Heart right ventricle (tissue), 16 donors: ENCODE results near the gene FOLR2. TPM values are rescaled to one million over a fixed set of nuclear protein-coding genes. Genes with fewer than 3 reads are reported as not detected.
A peak's percentile ranks its signal among the peaks of the same experiment; 100 is the strongest.

Experiments
- ATAC-seq, 8 donors: fragments of 200-7000 bp; cut with Tn5 transposase; one replicate each; pipeline ENCODE4 v1.9.1; 2020; ENCODE audit warnings: mild to moderate bottlenecking in 8 of 8, moderate library complexity in 8 of 8, moderate number of reproducible peaks in 1 of 8
- DNase-seq, 2 donors: peaks; one replicate each; pipeline ENCODE4 v3.0.0-alpha.2; 2020
- H3K27ac ChIP-seq, 10 donors: fragments of 200-600 bp; sonication (generic) in 2 of 10; one replicate each; pipeline versions ENCODE4 v1.5.0 to v1.8.0; 2020 to 2022; ENCODE audit warnings: mild to moderate bottlenecking in 3 of 10
- H3K27me3 ChIP-seq, 7 donors: fragments of 200-600 bp; one replicate each; pipeline ENCODE4 v1.8.0; 2021 to 2022; ENCODE audit warnings: mild to moderate bottlenecking in 2 of 7
- H3K36me3 ChIP-seq, 9 donors: fragments of 200-600 bp; sonication (generic) in 1 of 9; one replicate each; pipeline versions ENCODE4 v1.5.0 to v1.8.0; 2020 to 2022; ENCODE audit warnings: mild to moderate bottlenecking in 2 of 9
- H3K4me1 ChIP-seq, 9 donors: fragments of 200-600 bp; sonication (generic) in 1 of 9; one replicate each; pipeline versions ENCODE4 v1.5.0 to v1.8.0; 2020 to 2022; ENCODE audit warnings: mild to moderate bottlenecking in 4 of 9
- H3K4me3 ChIP-seq, 10 donors: fragments of 200-600 bp; sonication (generic) in 2 of 10; one replicate each; pipeline versions ENCODE4 v1.5.0 to v1.8.0; 2020 to 2022; ENCODE audit warnings: mild to moderate bottlenecking in 7 of 10, moderate library complexity in 2 of 10
- H3K9me3 ChIP-seq, 11 donors: fragments of 200-600 bp in 10 of 11; sonication (generic) in 2 of 11; one replicate each; pipeline versions ENCODE4 v1.5.0 to v1.8.0; 2013 to 2022; ENCODE audit warnings: mild to moderate bottlenecking in 2 of 11, control low read depth in 1 of 11, moderate library complexity in 1 of 11
- WGBS, 2 donors: extraction: QIAGEN DNeasy Blood & Tissue Kit; methylation state at CpG; one replicate each; pipeline ENCODE4 v1.1.7; 2013; ENCODE audit warnings: inconsistent platforms in 1 of 2; 5-methylcytosine and 5-hydroxymethylcytosine counted together
- intact Hi-C, 10 donors: fragments of 100-400 bp; cut with DNase I; formaldehyde crosslinking; loops; one replicate each; pipeline versions ENCODE4 v1.11.1 to v1.14.2; 2022
- polyA plus RNA-seq, 2 donors: library from polyadenylated mRNA; stranded (reverse); fragments of 200-250 nt; gene quantifications; one replicate each; pipeline ENCODE4 v1.2.3, GENCODE V29; 2013
- total RNA-seq, 10 donors: library from RNA; stranded (reverse); fragmentation: NEBNext Ultra II Directional in 3 of 10; extraction: Animal tissue kit (Norgen Biotek cat#: 25700) in 3 of 10; gene quantifications; one replicate each; pipeline versions ENCODE4 v1.2.1 to v1.2.4, GENCODE V29; 2021 to 2023
- TF ChIP-seq, protein P1 (sequence below), 9 donors: fragments of 200-600 bp; sonication (generic) in 2 of 9; IDR thresholded peaks; one replicate each; pipeline versions ENCODE4 v1.5.0 to v1.8.0; 2021 to 2022; ENCODE audit warnings: antibody characterized with exemption in 9 of 9, mild to moderate bottlenecking in 5 of 9, moderate library complexity in 1 of 9
- donor health status: Arrhythmogenic right ventricular cardiomyopathy.
- donor health status: ischemic (EF 13 %, LVEDD 7.1; RV severe dilation, severe dysfunction).
- donor health status: healthy with polysubstance abuse.
- donor health status: DM: no; HTN: yes; CAD: no.
- donor health status: DM: no; HTN: no; CAD: no.
- donor health status: ischemic (EF 25% LVEDD 6.9; RV normal size, moderate dysfunction).
- donor health status: ischemic (EF 25% LVEDD 5.7; RV mildly dilated, moderate dysfunction).
- donor health status: healthy.
- donor health status: DM: yes; HTN: yes; CAD: no.
- donor health status: Ischemic cardiomyopathy.
- donor health status: ischemic (EF 35%, LVEDD 5.7; RV mildly dilated, moderate dysfunction).
- donor health status: nonischemic (EF 11% LVEDD 7.7; RV severe dilation, severe dysfunction).
- donor health status: DM: yes; HTN: yes; CAD: no.
- donor health status: PGD.
- donor health status: ischemic (EF 29% LVEDD 5.4; RV normal size, mild dysfunction).
- donor health status: nonischemic (EF 23%, LVEDD 6.1; RV moderate dilation, normal function).

The FOLR2 gene
- total and polyA plus RNA-seq, 12 donors, result 6.8 to 84.4 (median 10.4) TPM

DNA sequence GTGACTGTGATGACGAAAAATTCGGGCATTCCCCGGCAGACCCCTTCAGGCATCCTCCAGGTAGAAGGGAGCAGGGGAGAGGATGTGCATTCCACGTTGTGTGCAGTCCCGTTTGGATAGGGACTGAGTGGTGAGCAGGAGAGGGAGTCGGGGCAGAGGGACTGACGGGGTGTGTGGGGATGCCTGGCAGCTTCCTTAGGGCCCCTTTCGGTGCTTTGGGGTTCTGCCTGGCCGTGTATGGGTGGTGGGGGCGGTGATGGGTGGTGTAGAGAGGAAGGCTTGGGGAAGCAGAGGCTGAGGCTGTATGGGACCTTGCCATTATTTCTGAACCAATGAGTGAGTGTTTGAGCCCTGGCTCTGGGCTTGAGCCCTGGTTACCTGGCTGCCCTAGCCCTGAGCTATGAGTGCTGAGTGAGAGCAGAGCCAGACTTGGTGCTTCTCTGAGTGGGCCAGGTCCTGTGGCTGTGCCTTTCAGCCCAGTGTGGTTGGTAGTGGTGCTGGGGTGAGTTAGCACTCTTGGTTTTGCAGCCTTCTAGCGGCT is 8.9 kb downstream of the FOLR2 start:
- Histone ChIP-seq H3K4me1 (peaks cover 5 to 48% (median 21%) of the 10 kb centered on the region in 9 donors), H3K4me3 (peak overlapping the region; percentile 57 to 94 (median 84)), H3K36me3 (peaks cover 0 to 40% (median 18%) of the 10 kb centered on the region in 9 donors), H3K9me3 (no peaks in the 10 kb centered on the region), H3K27ac (peak overlapping the region in 8 of 10 donors; percentile 94 to 100 (median 99)), H3K27me3 (no peaks in the 10 kb centered on the region)
- no peak for ATAC-seq
- WGBS, 2 donors, result 17 to 19% methylated on average over 11 of the region's 11 CpGs
- TF ChIP-seq, protein P1, sequence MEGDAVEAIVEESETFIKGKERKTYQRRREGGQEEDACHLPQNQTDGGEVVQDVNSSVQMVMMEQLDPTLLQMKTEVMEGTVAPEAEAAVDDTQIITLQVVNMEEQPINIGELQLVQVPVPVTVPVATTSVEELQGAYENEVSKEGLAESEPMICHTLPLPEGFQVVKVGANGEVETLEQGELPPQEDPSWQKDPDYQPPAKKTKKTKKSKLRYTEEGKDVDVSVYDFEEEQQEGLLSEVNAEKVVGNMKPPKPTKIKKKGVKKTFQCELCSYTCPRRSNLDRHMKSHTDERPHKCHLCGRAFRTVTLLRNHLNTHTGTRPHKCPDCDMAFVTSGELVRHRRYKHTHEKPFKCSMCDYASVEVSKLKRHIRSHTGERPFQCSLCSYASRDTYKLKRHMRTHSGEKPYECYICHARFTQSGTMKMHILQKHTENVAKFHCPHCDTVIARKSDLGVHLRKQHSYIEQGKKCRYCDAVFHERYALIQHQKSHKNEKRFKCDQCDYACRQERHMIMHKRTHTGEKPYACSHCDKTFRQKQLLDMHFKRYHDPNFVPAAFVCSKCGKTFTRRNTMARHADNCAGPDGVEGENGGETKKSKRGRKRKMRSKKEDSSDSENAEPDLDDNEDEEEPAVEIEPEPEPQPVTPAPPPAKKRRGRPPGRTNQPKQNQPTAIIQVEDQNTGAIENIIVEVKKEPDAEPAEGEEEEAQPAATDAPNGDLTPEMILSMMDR (IDR thresholded peaks at IDR 0.05), result no peak
- intact Hi-C loops, result loop anchor here in 4 of 10 donors (5.0 to 10.0 kb wide), 3 partner anchors 113 to 211 kb away; partner anchors contain the start of gene ANAPC15 (in 1 of the 4)
- DNase-seq, result peak in 1 of 2 donors; percentile 4

DNA sequence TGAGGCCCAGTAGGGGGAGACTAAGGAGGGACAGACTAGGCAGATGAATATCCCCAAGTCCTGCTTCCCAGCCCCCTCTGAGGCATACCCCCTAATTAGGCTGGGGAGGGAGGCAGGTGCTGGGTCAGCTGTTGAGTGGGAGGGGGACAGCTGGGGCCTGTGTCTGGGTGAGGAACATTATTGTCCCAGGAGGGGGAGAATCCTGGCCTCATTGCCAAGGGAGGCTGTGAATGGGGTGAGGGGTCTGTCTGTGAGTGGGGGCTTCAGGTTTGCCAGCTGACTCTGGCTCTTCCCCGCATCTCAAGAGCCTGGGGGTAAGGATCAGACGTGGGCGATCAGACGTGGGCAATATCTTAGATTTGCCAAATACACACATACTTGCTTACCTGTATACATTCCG is 10.1 kb downstream of the FOLR2 start:
- WGBS, 2 donors, result 86 to 97% methylated on average over 5 of the region's 5 CpGs
- no peaks in the 10 kb centered on the region for H3K27me3 ChIP-seq
- H3K36me3 ChIP-seq, result peaks cover 0 to 52% (median 28%) of the 10 kb centered on the region in 9 donors
- no peak for ATAC-seq
- intact Hi-C loops, result loop anchor here in 4 of 10 donors (5.0 to 10.0 kb wide), 3 partner anchors 114 to 212 kb away; partner anchors contain the start of gene ANAPC15 (in 1 of the 4)
- H3K9me3 ChIP-seq, result no peaks in the 10 kb centered on the region
- peaks cover 5 to 57% (median 26%) of the 10 kb centered on the region in 9 donors for H3K4me1 ChIP-seq
- no peak overlapping the region for H3K4me3 ChIP-seq
- TF ChIP-seq, protein P1 (IDR thresholded peaks at IDR 0.05), result no peak
- H3K27ac ChIP-seq, result no peak overlapping the region
- DNase-seq, result no peak

DNA sequence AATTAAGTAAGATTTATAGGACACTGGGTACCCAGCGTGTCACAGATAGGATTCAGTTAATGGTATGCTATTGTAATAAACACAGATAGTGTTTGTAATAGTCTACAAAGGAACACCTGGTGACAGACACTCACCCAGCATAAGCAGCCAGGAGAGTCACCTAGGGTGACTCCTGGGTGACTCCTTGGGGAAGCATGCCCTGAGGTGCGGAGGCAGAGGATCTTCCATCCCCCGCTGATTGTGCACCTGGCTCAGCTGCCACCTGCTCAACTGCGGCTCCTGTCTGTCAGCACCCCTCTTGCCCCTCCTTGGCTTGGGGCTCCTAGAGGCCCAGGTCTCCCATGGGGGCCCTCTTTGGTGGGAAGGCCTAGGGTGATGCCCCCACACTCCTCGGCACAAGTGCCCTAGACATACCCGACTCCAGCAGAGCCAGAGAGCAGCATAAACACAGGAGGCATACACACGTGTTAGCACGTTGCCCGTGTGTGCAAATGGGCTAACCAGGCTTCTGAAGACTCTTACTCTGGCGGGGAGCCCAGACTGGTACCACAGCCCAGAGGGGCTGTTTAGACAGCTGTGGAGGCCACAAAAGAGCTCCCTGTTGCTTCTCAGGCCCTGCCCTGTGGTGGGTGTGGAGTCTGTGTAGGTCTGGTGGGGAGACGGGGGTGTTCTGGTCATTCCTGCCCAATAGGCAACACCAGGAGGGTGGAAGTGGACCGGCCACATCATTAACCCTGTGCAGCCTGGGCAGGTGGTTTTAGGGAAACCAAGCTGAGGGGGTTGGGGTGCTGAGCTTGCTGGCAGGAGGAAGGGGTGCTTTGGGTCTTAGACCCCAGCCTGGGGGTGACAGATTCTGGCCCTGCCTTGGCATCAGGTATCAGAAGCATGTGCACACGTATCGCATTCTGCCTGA is 11.0 kb downstream of the FOLR2 start:
- Histone ChIP-seq H3K4me1 (peaks cover 5 to 51% (median 26%) of the 10 kb centered on the region in 9 donors), H3K36me3 (peaks cover 0 to 61% (median 37%) of the 10 kb centered on the region in 9 donors), H3K9me3 (no peaks in the 10 kb centered on the region), H3K27me3 (no peaks in the 10 kb centered on the region), H3K4me3 (no peak overlapping the region), H3K27ac (no peak overlapping the region)
- WGBS, 2 donors, result 80 to 86% methylated on average over 14 of the region's 14 CpGs
- no peak for DNase-seq
- TF ChIP-seq, protein P1 (IDR thresholded peaks at IDR 0.05), result no peak
- ATAC-seq, result no peak
- intact Hi-C loops, result loop anchor here in 4 of 10 donors (5.0 to 10.0 kb wide), 3 partner anchors 115 to 213 kb away; partner anchors contain the start of gene ANAPC15 (in 1 of the 4)

DNA sequence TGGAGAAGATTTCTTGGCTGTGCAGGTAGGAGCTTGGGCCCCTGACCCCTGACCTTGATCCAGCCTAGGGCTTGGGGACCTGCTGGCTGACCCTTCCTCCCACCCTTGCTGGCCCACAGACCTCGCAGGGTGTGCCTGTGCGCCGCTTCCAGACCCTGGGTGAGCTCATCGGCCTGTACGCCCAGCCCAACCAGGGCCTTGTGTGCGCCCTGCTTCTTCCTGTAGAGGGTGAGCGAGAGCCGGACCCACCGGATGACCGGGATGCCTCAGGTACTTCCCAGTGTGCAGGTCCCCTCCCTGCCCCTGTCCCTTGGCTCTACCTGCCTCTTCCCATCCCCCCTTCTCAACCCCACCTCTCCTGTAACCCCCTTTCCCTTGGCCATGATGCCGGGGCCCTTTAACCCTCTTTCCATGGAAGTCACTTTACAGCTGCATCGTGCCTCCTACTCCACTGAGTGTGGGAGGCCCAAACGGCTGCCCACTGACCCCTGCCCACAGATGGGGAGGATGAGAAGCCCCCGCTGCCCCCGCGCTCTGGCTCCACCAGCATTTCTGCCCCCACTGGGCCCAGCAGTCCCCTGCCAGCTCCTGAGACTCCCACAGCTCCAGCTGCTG is 11.7 kb downstream of the FOLR2 start:
- intact Hi-C loops, result loop anchor here in 4 of 10 donors (5.0 to 10.0 kb wide), 3 partner anchors 116 to 214 kb away; partner anchors contain the start of gene ANAPC15 (in 1 of the 4)
- Histone ChIP-seq H3K4me3 (no peak overlapping the region), H3K27ac (no peak overlapping the region), H3K4me1 (peaks cover 5 to 48% (median 26%) of the 10 kb centered on the region in 9 donors), H3K9me3 (no peaks in the 10 kb centered on the region), H3K27me3 (no peaks in the 10 kb centered on the region), H3K36me3 (peaks cover 0 to 68% (median 44%) of the 10 kb centered on the region in 9 donors)
- WGBS, 2 donors, result 79 to 82% methylated on average over 16 of the region's 16 CpGs
- DNase-seq, result peak in 1 of 2 donors; percentile 5
- TF ChIP-seq, protein P1 (IDR thresholded peaks at IDR 0.05), result peak in 3 of 9 donors; percentile 11 to 30 (median 18)
- ATAC-seq, result no peak
